ENCODE measurements around the gene MEIS1.

Gene MEIS1

DNA sequence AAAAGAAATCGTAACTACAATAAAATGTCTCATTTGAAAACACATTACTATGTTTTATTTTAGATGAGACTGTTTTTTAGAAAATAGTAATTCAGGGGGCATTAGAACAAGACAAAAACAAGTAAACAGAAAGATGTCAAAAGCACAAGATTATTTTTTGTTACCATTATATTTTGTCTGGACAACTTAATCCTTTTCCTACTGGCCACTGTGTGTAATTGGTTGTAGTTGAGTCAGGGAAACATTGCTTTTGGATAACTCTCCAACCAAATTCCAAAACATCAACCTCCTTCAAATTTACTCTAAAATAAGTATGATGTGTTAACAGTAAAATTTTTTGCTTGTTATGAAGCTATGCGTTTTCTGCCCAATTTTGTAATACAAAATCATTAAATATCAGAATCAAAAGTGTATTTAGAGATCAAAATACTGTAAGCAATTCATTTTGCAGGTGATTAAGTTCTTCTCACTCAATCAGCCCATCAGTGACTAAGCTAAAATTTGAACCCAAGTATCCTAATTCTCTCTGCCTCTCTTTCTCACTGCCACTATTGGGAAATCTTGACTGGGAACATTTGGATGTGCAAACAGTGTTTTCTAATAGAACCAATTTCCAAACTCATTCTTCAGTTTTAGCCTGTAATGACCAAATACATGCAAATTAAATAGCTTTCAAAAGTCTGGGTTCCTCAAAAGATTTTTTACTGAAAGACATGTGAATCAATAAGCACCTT, 11.4 kb upstream of the MEIS1 start:
- TF ChIP-seq, protein P1, sequence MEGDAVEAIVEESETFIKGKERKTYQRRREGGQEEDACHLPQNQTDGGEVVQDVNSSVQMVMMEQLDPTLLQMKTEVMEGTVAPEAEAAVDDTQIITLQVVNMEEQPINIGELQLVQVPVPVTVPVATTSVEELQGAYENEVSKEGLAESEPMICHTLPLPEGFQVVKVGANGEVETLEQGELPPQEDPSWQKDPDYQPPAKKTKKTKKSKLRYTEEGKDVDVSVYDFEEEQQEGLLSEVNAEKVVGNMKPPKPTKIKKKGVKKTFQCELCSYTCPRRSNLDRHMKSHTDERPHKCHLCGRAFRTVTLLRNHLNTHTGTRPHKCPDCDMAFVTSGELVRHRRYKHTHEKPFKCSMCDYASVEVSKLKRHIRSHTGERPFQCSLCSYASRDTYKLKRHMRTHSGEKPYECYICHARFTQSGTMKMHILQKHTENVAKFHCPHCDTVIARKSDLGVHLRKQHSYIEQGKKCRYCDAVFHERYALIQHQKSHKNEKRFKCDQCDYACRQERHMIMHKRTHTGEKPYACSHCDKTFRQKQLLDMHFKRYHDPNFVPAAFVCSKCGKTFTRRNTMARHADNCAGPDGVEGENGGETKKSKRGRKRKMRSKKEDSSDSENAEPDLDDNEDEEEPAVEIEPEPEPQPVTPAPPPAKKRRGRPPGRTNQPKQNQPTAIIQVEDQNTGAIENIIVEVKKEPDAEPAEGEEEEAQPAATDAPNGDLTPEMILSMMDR (conservative IDR thresholded peaks at IDR 0.05; ENCODE audit: low read depth), result no peak
- ChIA-PET CTCF (no interaction called here), POLR2A (ENCODE audit: low non-redundant PET) (no interaction called here)
- no peak overlapping the region for H3K27ac ChIP-seq
- no peak for DNase-seq (ENCODE audit: low spot score)

DNA sequence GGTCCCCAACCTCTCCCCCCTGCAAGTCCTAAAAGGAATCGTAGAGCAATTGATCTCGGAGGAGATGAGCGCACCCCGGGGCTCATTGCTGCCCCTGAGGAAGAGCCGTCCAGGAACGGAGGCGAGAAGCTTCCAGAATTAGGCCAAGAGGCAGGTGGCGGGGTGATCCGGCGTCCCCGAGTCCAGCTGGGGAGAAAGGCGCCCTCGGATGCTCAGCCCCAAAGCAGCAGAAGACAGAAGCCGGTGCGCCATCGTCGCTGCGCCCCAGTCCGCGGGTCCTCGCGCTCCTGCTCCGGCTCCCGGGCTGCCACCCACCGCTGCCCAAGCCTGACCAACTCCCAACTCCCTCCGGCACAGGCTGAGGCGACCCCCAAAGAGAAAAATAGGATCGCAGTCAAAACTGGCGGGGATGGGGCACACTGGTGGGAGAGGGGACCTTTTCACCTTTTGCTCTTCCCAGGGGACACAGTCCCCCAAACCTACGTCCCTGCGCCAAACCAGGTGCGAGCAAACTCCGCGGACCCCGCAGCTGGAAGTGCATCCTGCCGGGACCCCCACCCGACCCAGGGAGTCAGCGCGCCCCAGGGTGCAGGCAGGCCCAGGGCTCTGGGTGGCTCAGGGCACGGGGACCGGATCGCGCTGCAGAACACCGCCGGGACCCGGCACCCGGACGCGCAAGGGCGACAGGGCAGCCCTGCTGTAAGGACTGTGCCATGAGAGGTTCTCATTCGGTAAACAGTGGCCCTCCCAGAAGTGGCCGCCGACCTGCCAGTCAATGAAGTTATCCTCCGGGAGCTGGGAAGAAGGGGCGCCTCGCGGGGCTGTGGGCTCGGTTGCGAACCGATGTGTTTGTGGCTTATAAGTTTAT, 8.4 kb upstream of the MEIS1 start:
- TF ChIP-seq, protein P1 (conservative IDR thresholded peaks at IDR 0.05; ENCODE audit: low read depth), result no peak
- H3K27ac ChIP-seq, result no peak overlapping the region
- DNase-seq (ENCODE audit: low spot score), result no peak
- POLR2A ChIA-PET (ENCODE audit: low non-redundant PET), result no interaction called here
- CTCF ChIA-PET, result interaction anchor here (0.6 to 1.3 kb wide), 4 partner anchors 9 to 1486 kb away, joined by 3 to 4 read pairs (median 3); no protein-coding TSS in a partner anchor

DNA sequence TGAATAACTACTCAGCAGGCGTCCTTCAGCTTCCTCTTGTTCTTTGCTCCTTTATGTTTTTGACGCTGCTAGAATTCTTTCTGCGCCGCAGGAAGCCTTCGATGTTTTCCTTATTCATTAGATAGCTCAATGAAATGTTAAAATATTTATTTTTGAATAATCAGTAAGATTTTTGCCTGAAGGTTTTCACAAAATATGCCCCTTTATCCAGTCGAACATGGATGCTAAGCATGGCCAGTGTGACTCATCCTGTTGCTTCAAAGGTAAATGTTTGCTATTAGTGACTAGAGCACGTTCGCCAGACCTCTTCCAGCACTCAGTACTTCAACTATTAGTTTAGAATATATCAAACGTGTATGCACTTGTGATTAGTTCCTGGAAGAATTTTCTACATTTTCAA, 7.6 kb upstream of the MEIS1 start:
- TF ChIP-seq, protein P1 (conservative IDR thresholded peaks at IDR 0.05; ENCODE audit: low read depth), result no peak
- ChIA-PET CTCF (interaction anchor here (0.6 to 1.3 kb wide), 7 partner anchors 145 to 1487 kb away, joined by 3 to 4 read pairs (median 3); no protein-coding TSS in a partner anchor), POLR2A (ENCODE audit: low non-redundant PET) (no interaction called here)
- no peak overlapping the region for H3K27ac ChIP-seq
- no peak for DNase-seq (ENCODE audit: low spot score)

DNA sequence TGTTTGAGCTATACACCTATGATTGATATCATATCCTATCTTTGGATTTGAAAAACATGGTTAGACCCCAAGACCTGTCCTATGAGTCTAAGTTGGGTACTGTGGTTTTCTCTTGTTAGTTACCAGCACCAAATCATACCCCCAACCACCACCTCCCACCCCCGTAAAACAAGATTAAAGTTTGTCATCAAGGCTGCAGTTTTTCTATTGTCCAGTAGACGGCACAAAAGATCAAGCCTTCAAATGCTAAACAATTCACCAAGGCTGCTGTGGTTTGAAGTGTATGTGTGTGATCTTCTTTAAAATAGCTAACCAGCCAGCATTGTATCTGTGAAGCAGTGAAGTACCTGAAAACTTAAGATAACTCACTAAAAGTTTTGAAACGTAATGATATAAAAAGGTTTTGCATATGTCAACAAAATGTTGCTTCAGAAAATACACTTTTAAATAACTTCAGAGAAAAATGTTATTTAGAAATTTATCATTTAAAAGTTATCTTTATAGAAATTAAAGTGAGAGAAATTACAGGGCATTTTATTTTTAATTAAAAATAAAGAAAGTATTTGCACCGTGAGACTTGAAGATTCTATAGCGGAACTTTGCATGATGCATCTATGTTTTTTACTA, 5.8 kb upstream of the MEIS1 start:
- peak; percentile 11 for DNase-seq (ENCODE audit: low spot score)
- POLR2A ChIA-PET (ENCODE audit: low non-redundant PET), result no interaction called here
- CTCF ChIA-PET, result interaction anchor here (0.6 to 1.7 kb wide), 14 partner anchors 31 to 936 kb away, joined by 3 to 7 read pairs (median 3); no protein-coding TSS in a partner anchor

DNA sequence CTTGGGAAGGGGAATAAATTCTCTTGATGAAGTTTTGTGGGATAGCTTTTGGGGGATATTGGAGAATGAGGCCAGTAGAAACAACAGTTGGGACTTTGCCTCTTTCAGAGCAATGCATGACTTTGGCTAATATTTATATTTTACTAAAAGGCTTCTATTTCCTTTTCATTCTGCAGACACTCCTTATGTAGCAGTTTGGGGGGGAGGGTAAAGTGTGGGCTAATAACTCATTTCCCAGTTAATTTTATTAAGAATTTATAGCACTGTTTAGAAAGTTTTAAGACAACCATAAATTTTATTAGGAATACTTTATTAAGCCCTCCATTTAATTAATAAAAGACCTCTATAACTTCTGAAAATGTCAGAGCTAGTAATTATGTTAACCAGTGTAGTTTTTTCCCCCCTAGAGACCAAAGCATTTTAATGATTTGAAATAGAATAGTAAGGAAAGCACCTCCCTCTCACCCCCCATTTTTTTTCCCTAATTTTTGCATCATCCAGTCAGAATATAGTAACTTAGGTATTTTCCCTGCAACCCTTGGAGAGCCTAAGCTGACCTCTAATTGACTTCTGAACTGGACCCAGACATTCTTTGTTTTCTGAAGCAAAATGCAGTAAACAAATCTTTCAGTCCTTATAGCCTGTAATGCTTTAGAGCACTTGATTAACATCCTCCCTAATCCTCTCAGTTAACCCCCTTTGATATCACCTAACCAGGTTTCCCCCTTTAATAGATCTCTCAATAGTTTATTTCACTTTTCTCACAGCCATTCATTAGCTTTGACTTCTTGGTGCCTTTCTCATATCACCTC, 5.0 kb upstream of the MEIS1 start:
- ChIA-PET POLR2A (ENCODE audit: low non-redundant PET) (no interaction called here), CTCF (interaction anchor here (0.6 to 1.3 kb wide), 8 partner anchors 27 to 1221 kb away, joined by 3 to 7 read pairs (median 3); no protein-coding TSS in a partner anchor)
- no peak overlapping the region for H3K27ac ChIP-seq
- no peak for DNase-seq (ENCODE audit: low spot score)
- TF ChIP-seq, protein P1 (conservative IDR thresholded peaks at IDR 0.05; ENCODE audit: low read depth), result no peak

More for the DNA sequence above, 5.8 kb upstream of the MEIS1 start:
- TF ChIP-seq, protein P1 (conservative IDR thresholded peaks at IDR 0.05; ENCODE audit: low read depth), result peak; percentile 96
- no peak overlapping the region for H3K27ac ChIP-seq

Measured in RWPE1 (cell line).